Heart left ventricle (tissue), 16 donors: ENCODE data around the gene PTBP3. TPM values are rescaled to one million over a fixed set of nuclear protein-coding genes. Genes with fewer than 3 reads are reported as not detected.

Experiments
- ATAC-seq, 4 donors: fragments of 200-7000 bp; cut with Tn5 transposase; one replicate each; pipeline ENCODE4 v1.9.1; 2020 to 2022; ENCODE audit warnings: moderate library complexity in 4 of 4, mild to moderate bottlenecking in 3 of 4, moderate number of reproducible peaks in 1 of 4
- DNase-seq, 5 donors: peaks; one replicate each; pipeline ENCODE4 v3.0.0-alpha.2; 2020
- H3K27ac ChIP-seq, 12 donors: fragments of 200-600 bp; sonication (generic) in 4 of 12; one replicate each; pipeline versions ENCODE4 v1.5.0 to v1.8.0; 2016 to 2022; ENCODE audit warnings: mild to moderate bottlenecking in 2 of 12
- H3K27me3 ChIP-seq, 9 donors: fragments of 200-600 bp; sonication (generic) in 2 of 9; one replicate each; pipeline versions ENCODE4 v1.5.1 to v1.8.0; 2016 to 2022; ENCODE audit warnings: mild to moderate bottlenecking in 3 of 9
- H3K36me3 ChIP-seq, 9 donors: fragments of 200-600 bp; sonication (generic) in 2 of 9; one replicate each; pipeline versions ENCODE4 v1.5.0 to v1.8.0; 2018 to 2022; ENCODE audit warnings: mild to moderate bottlenecking in 2 of 9
- H3K4me1 ChIP-seq, 12 donors: fragments of 200-600 bp; sonication (generic) in 4 of 12; one replicate each; pipeline versions ENCODE4 v1.5.0 to v1.8.0; 2016 to 2022; ENCODE audit warnings: mild to moderate bottlenecking in 3 of 12
- H3K4me3 ChIP-seq, 12 donors: fragments of 200-600 bp; sonication (generic) in 4 of 12; one replicate each; pipeline versions ENCODE4 v1.5.0 to v1.8.0; 2017 to 2022; ENCODE audit warnings: mild to moderate bottlenecking in 9 of 12, moderate library complexity in 4 of 12
- H3K9me3 ChIP-seq, 12 donors: fragments of 200-600 bp; sonication (generic) in 4 of 12; one replicate each; pipeline versions ENCODE4 v1.5.0 to v1.8.0; 2016 to 2022; ENCODE audit warnings: mild to moderate bottlenecking in 1 of 12
- CTCF ChIP-seq, 12 donors: fragments of 200-600 bp; sonication (generic) in 4 of 12; IDR thresholded peaks; one replicate each; pipeline versions ENCODE4 v1.5.0 to v1.8.0; 2018 to 2022; ENCODE audit warnings: antibody characterized with exemption in 12 of 12, mild to moderate bottlenecking in 5 of 12
- POLR2A ChIP-seq, 2 donors: fragments of 450-650 bp; IDR thresholded peaks; one replicate each; pipeline ENCODE4 v1.6.1; 2017; ENCODE audit warnings: antibody characterized with exemption in 2 of 2, mild to moderate bottlenecking in 2 of 2, moderate library complexity in 2 of 2
- WGBS, 4 donors: extraction: QIAGEN DNeasy Blood & Tissue Kit in 2 of 4; methylation state at CpG; one replicate each; pipeline versions ENCODE4 v1.1.5 to v1.1.7; 2013 to 2018; 5-methylcytosine and 5-hydroxymethylcytosine counted together
- intact Hi-C, 10 donors: fragments of 100-400 bp; cut with DNase I; formaldehyde crosslinking; loops; one replicate each; pipeline versions ENCODE4 v1.11.1 to v1.14.2; 2022
- polyA plus RNA-seq, 2 donors: library from polyadenylated mRNA; stranded (reverse); fragments of 200-250 nt; gene quantifications; one replicate each; pipeline ENCODE4 v1.2.3, GENCODE V29; 2013
- total RNA-seq, 9 donors: library from RNA; depleted of rRNA in 2 of 9; stranded (reverse); fragments of >200 nt in 2 of 9; fragmentation: NEBNext Ultra II Directional in 3 of 9; extraction: Animal tissue kit (Norgen Biotek cat#: 25700) in 3 of 9; gene quantifications; one replicate each; pipeline versions ENCODE4 v1.1.0 to v1.2.4, GENCODE V29; 2016 to 2023
- donor health status: ischemic (EF 13 %, LVEDD 7.1; RV severe dilation, severe dysfunction).
- donor health status: healthy with polysubstance abuse.
- donor health status: DM: no; HTN: yes; CAD: no.
- donor health status: DM: no; HTN: no; CAD: no.
- donor health status: ischemic (EF 25% LVEDD 6.9; RV normal size, moderate dysfunction).
- donor health status: ischemic (EF 25% LVEDD 5.7; RV mildly dilated, moderate dysfunction).
- donor health status: healthy.
- donor health status: DM: yes; HTN: yes; CAD: no.
- donor health status: ischemic (EF 35%, LVEDD 5.7; RV mildly dilated, moderate dysfunction).
- donor health status: nonischemic (EF 11% LVEDD 7.7; RV severe dilation, severe dysfunction).
- donor health status: DM: yes; HTN: yes; CAD: no.
- donor health status: PGD.
- donor health status: ischemic (EF 29% LVEDD 5.4; RV normal size, mild dysfunction).
- donor health status: nonischemic (EF 23%, LVEDD 6.1; RV moderate dilation, normal function).

Gene PTBP3
- total and polyA plus RNA-seq, 11 donors, result 2.8 to 49.0 (median 13.7) TPM

GRCh38 chr9:112242147-112242804 is 91.1 kb downstream of the PTBP3 start:
- H3K4me3 ChIP-seq, result no peak overlapping the region
- no peaks in the 10 kb centered on the region for H3K4me1 ChIP-seq
- no peak for ATAC-seq
- no peak for DNase-seq
- no peak for TF ChIP-seq POLR2A (IDR thresholded peaks at IDR 0.05)
- no peak for TF ChIP-seq CTCF (IDR thresholded peaks at IDR 0.05)
- intact Hi-C loops, result no loop called here
- H3K27me3 ChIP-seq, result no peaks in the 10 kb centered on the region
- peaks cover 0 to 9% (median 0%) of the 10 kb centered on the region in 12 donors for H3K9me3 ChIP-seq
- peaks cover 0 to 29% (median 0%) of the 10 kb centered on the region in 9 donors for H3K36me3 ChIP-seq
- no peak overlapping the region for H3K27ac ChIP-seq
- 98 to 99% (median 98%) methylated on average over 6 of the region's 6 CpGs for WGBS, 4 donors

GRCh38 chr9:112241491-112241890 is 91.9 kb downstream of the PTBP3 start:
- Histone ChIP-seq H3K4me1 (no peaks in the 10 kb centered on the region), H3K9me3 (peaks cover 0 to 9% (median 0%) of the 10 kb centered on the region in 12 donors), H3K27ac (no peak overlapping the region), H3K27me3 (no peaks in the 10 kb centered on the region), H3K36me3 (peaks cover 0 to 22% (median 0%) of the 10 kb centered on the region in 9 donors), H3K4me3 (no peak overlapping the region)
- no peak for TF ChIP-seq POLR2A (IDR thresholded peaks at IDR 0.05)
- no peak for TF ChIP-seq CTCF (IDR thresholded peaks at IDR 0.05)
- ATAC-seq (no peak), DNase-seq (no peak)
- WGBS, 4 donors, result 88 to 90% (median 89%) methylated on average over 2 of the region's 2 CpGs
- intact Hi-C loops, result no loop called here

- TF ChIP-seq CTCF (IDR thresholded peaks at IDR 0.05) (no peak), POLR2A (IDR thresholded peaks at IDR 0.05) (no peak)
- no peak for DNase-seq
- peaks cover 0 to 9% (median 0%) of the 10 kb centered on the region in 12 donors for H3K9me3 ChIP-seq
- intact Hi-C loops, result loop anchor here in 1 of 10 donors (10.0 kb wide), 1 partner anchor 65 kb away; the partner anchor contains the start of gene SUSD1
- H3K27me3 ChIP-seq, result no peaks in the 10 kb centered on the region
- no peaks in the 10 kb centered on the region for H3K4me1 ChIP-seq
- ATAC-seq, result no peak
- peaks cover 0 to 19% (median 0%) of the 10 kb centered on the region in 9 donors for H3K36me3 ChIP-seq
- 83 to 90% (median 86%) methylated on average over 2 of the region's 2 CpGs for WGBS, 4 donors
- H3K27ac ChIP-seq, result no peak overlapping the region
- H3K4me3 ChIP-seq, result no peak overlapping the region
Measured at GRCh38 chr9:112239708-112240107, 93.7 kb downstream of the PTBP3 start.

GRCh38 chr9:112239284-112239683 is 94.1 kb downstream of the PTBP3 start:
- no peak for DNase-seq
- Histone ChIP-seq H3K27me3 (no peaks in the 10 kb centered on the region), H3K9me3 (peaks cover 0 to 9% (median 0%) of the 10 kb centered on the region in 12 donors), H3K36me3 (peaks cover 0 to 15% (median 0%) of the 10 kb centered on the region in 9 donors), H3K4me3 (no peak overlapping the region), H3K4me1 (no peaks in the 10 kb centered on the region), H3K27ac (no peak overlapping the region)
- intact Hi-C loops, result loop anchor here in 1 of 10 donors (10.0 kb wide), 1 partner anchor 64 kb away; the partner anchor contains the start of gene SUSD1
- 53 to 97% (median 91%) methylated on average over 3 of the region's 3 CpGs for WGBS, 4 donors
- TF ChIP-seq POLR2A (IDR thresholded peaks at IDR 0.05), result no peak
- no peak for TF ChIP-seq CTCF (IDR thresholded peaks at IDR 0.05)
- ATAC-seq, result no peak
